ENCODE data around the gene DNAL1.

DNA sequence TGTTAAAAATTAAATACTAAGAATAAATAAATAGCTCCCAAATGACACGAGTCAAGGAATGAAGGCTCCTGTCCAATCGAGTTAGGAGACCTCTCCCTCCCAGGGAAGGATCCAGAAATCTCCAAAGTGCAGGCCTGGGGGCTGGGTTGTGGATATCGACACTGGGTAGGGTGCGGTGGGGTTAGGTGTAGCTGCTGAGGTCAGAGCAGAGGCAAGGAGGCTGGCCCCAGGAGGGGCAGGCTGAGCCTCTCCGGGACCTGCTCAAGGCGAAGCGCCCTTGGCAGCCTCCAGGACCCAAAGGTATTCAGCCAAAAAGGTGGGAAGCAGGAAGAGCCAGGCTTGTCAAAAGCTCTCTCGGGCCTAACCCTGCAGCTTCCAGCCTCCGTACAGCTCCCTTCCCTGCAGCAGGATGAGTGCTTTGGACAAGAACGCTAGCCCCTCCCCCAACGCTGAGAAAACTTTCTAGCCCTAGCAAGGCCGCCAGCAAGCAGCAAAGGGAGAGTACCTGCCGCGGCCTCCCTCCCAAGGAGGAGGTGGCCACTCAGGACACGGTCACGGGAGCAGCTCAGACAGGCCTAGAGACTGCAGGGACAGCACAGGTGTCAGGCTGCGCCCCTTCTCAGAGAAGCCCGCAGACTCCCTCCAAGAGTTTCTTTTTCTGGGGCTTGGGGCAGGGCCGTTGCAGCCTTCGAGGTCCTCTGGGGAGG, 73.1 kb downstream of the DNAL1 start:
- TF ChIP-seq, protein P1, sequence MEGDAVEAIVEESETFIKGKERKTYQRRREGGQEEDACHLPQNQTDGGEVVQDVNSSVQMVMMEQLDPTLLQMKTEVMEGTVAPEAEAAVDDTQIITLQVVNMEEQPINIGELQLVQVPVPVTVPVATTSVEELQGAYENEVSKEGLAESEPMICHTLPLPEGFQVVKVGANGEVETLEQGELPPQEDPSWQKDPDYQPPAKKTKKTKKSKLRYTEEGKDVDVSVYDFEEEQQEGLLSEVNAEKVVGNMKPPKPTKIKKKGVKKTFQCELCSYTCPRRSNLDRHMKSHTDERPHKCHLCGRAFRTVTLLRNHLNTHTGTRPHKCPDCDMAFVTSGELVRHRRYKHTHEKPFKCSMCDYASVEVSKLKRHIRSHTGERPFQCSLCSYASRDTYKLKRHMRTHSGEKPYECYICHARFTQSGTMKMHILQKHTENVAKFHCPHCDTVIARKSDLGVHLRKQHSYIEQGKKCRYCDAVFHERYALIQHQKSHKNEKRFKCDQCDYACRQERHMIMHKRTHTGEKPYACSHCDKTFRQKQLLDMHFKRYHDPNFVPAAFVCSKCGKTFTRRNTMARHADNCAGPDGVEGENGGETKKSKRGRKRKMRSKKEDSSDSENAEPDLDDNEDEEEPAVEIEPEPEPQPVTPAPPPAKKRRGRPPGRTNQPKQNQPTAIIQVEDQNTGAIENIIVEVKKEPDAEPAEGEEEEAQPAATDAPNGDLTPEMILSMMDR (tag by site-specific recombination; IDR thresholded peaks at IDR 0.05): no peak
- TF ChIP-seq, protein P2, sequence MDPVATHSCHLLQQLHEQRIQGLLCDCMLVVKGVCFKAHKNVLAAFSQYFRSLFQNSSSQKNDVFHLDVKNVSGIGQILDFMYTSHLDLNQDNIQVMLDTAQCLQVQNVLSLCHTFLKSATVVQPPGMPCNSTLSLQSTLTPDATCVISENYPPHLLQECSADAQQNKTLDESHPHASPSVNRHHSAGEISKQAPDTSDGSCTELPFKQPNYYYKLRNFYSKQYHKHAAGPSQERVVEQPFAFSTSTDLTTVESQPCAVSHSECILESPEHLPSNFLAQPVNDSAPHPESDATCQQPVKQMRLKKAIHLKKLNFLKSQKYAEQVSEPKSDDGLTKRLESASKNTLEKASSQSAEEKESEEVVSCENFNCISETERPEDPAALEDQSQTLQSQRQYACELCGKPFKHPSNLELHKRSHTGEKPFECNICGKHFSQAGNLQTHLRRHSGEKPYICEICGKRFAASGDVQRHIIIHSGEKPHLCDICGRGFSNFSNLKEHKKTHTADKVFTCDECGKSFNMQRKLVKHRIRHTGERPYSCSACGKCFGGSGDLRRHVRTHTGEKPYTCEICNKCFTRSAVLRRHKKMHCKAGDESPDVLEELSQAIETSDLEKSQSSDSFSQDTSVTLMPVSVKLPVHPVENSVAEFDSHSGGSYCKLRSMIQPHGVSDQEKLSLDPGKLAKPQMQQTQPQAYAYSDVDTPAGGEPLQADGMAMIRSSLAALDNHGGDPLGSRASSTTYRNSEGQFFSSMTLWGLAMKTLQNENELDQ (tag by site-specific recombination; IDR thresholded peaks at IDR 0.05; ENCODE audit: low read depth): no peak

All from HEK293 (cell line).